Transverse colon (tissue), 4 donors: ENCODE results near the gene RGS13. TPM values are rescaled to one million over a fixed set of nuclear protein-coding genes. Genes with fewer than 3 reads are reported as not detected.

Experiments
- DNase-seq: peaks from one replicate; pipeline ENCODE4 v3.0.0-alpha.2; 2019
- H3K27ac ChIP-seq, 4 donors: fragments of 200-600 bp; sonication (generic); 2 replicates each; pipeline ENCODE4 v1.5.1; 2016 to 2018; ENCODE audit warnings: inconsistent platforms in 4 of 4
- H3K27me3 ChIP-seq: fragments of 200-600 bp; sonication (generic); 2 replicates; pipeline ENCODE4 v1.5.1; 2017; ENCODE audit warnings: inconsistent platforms
- H3K36me3 ChIP-seq, 4 donors: fragments of 200-600 bp; sonication (generic); 2 replicates each; pipeline ENCODE4 v1.5.1; 2017 to 2019; ENCODE audit warnings: inconsistent platforms in 4 of 4
- H3K4me1 ChIP-seq, 4 donors: fragments of 200-600 bp; sonication (generic); 2 replicates each; pipeline ENCODE4 v1.5.1; 2017 to 2020; ENCODE audit warnings: inconsistent platforms in 4 of 4
- H3K4me3 ChIP-seq, 4 donors: fragments of 200-600 bp; sonication (generic); 1 replicate in 1 of 4; 2 replicates in 3 of 4; pipeline versions ENCODE4 v1.5.1 to v1.6.1; 2017 to 2019; ENCODE audit warnings: inconsistent platforms in 4 of 4
- H3K9me3 ChIP-seq, 2 donors: fragments of 200-600 bp; sonication (generic); 2 replicates each; pipeline ENCODE4 v1.5.1; 2017 to 2019; ENCODE audit warnings: inconsistent platforms in 2 of 2
- CTCF ChIP-seq, 5 experiments: fragments of 200-600 bp in 3 of 5; fragments of 450-650 bp in 2 of 5; sonication (generic) in 3 of 5; IDR thresholded peaks; 1 replicate in 2 of 5; 2 replicates in 3 of 5; pipeline ENCODE4 v1.5.1; 2016 to 2017; ENCODE audit warnings: antibody characterized with exemption in 5 of 5, inconsistent platforms in 3 of 5, mild to moderate bottlenecking in 2 of 5, moderate library complexity in 1 of 5
- EP300 ChIP-seq: sonication (generic); formaldehyde crosslinking; IDR thresholded peaks from one replicate; pipeline ENCODE4 v1.6.1; 2017; ENCODE audit warnings: antibody characterized with exemption, low read depth
- POLR2A ChIP-seq: fragments of 450-650 bp; IDR thresholded peaks from one replicate; pipeline ENCODE4 v1.6.1; 2016; ENCODE audit warnings: antibody characterized with exemption, mild to moderate bottlenecking, moderate library complexity
- POLR2AphosphoS5 ChIP-seq, 3 donors: sonication (generic); formaldehyde crosslinking; IDR thresholded peaks; one replicate each; pipeline ENCODE4 v1.6.1; 2016; ENCODE audit warnings: antibody characterized with exemption in 3 of 3
- WGBS, 2 donors: methylation state at CpG; one replicate each; pipeline ENCODE4 v1.1.5; 2018; ENCODE audit warnings: low coverage in 1 of 2; 5-methylcytosine and 5-hydroxymethylcytosine counted together
- in situ Hi-C, 4 donors: fragments of 200-750 bp; cut with MboI; loops; one replicate each; pipeline versions ENCODE4 v1.15.0 to v1.15.1; 2017; ENCODE audit warnings: low sequenced_read_pairs in 3 of 4, low pct_ligation_motif_present in 1 of 4, low pct_unique_long_range_greater_than_20kb in 1 of 4
- intact Hi-C: fragments of 100-400 bp; cut with DNase I; formaldehyde crosslinking; loops from one replicate; pipeline ENCODE4 v1.15.1; 2023; ENCODE audit warnings: low total_unique reads
- total RNA-seq, 4 donors: library from RNA; depleted of rRNA; stranded (reverse); fragments of >200 nt; gene quantifications; one replicate each; pipeline ENCODE4 v1.1.0, GENCODE V29; 2016

RGS13 gene
- total RNA-seq, 4 donors from 2014 or later: 1.2 to 1.3 TPM; not detected in 2

GRCh38 chr1:192697771-192698170 is 61.8 kb downstream of the RGS13 start:
- no peak for TF ChIP-seq POLR2AphosphoS5 (IDR thresholded peaks at IDR 0.05)
- TF ChIP-seq CTCF (IDR thresholded peaks at IDR 0.05): no peak
- no peak for TF ChIP-seq EP300
- no peak for TF ChIP-seq POLR2A
- no peak for DNase-seq
- in situ Hi-C loops: no loop called here
- H3K4me3 ChIP-seq: no peak overlapping the region
- H3K4me1 ChIP-seq: peaks cover 0 to 20% (median 5%) of the 10 kb centered on the region in 4 donors
- H3K36me3 ChIP-seq: no peaks in the 10 kb centered on the region
- H3K27ac ChIP-seq: no peak overlapping the region
- WGBS, 2 donors: 73 to 75% methylated on average over 2 of the region's 2 CpGs
- intact Hi-C loops: no loop called here
- no peaks in the 10 kb centered on the region for H3K27me3 ChIP-seq
- no peaks in the 10 kb centered on the region for H3K9me3 ChIP-seq

GRCh38 chr1:192698731-192699130 is 62.8 kb downstream of the RGS13 start:
- Histone ChIP-seq H3K27ac (no peak overlapping the region), H3K4me3 (no peak overlapping the region), H3K27me3 (no peaks in the 10 kb centered on the region), H3K9me3 (no peaks in the 10 kb centered on the region), H3K4me1 (peaks cover 0 to 21% (median 5%) of the 10 kb centered on the region in 4 donors), H3K36me3 (no peaks in the 10 kb centered on the region)
- TF ChIP-seq POLR2A (no peak), CTCF (IDR thresholded peaks at IDR 0.05) (no peak)
- in situ Hi-C loops: no loop called here
- WGBS, 2 donors: 95 to 100% methylated on average over 1 to 11 of the region's 11 CpGs
- intact Hi-C loops: no loop called here
- no peak for DNase-seq

- Histone ChIP-seq H3K27ac (no peak overlapping the region), H3K4me1 (peaks cover 0 to 21% (median 5%) of the 10 kb centered on the region in 4 donors), H3K36me3 (no peaks in the 10 kb centered on the region), H3K9me3 (no peaks in the 10 kb centered on the region), H3K4me3 (no peak overlapping the region), H3K27me3 (no peaks in the 10 kb centered on the region)
- in situ Hi-C loops (no loop called here), intact Hi-C loops (no loop called here)
- no peak for DNase-seq
- TF ChIP-seq EP300 (no peak), POLR2A (no peak), POLR2AphosphoS5 (IDR thresholded peaks at IDR 0.05) (no peak), CTCF (IDR thresholded peaks at IDR 0.05) (no peak)
Measured at GRCh38 chr1:192700834-192701271, 64.9 kb downstream of the RGS13 start.

GRCh38 chr1:192702212-192702902 is 66.4 kb downstream of the RGS13 start:
- TF ChIP-seq POLR2AphosphoS5 (IDR thresholded peaks at IDR 0.05) (no peak), EP300 (no peak), CTCF (IDR thresholded peaks at IDR 0.05) (no peak), POLR2A (no peak)
- DNase-seq: no peak
- H3K27ac ChIP-seq: no peak overlapping the region
- H3K9me3 ChIP-seq: no peaks in the 10 kb centered on the region
- intact Hi-C loops (no loop called here), in situ Hi-C loops (no loop called here)
- peaks cover 0 to 21% (median 5%) of the 10 kb centered on the region in 4 donors for H3K4me1 ChIP-seq
- no peaks in the 10 kb centered on the region for H3K36me3 ChIP-seq
- WGBS, 2 donors: 37 to 43% methylated on average over 3 to 4 of the region's 4 CpGs
- H3K27me3 ChIP-seq: no peaks in the 10 kb centered on the region
- no peak overlapping the region for H3K4me3 ChIP-seq
